ENCODE data around the gene UPK3A. TPM values are rescaled to one million over a fixed set of nuclear protein-coding genes. Genes with fewer than 3 reads are reported as not detected.

Gene UPK3A
- total and polyA plus RNA-seq, 10 of the 15 experiments (the other 5 are each of a cell fraction or from before 2014, with no cell fraction given) = not detected

DNA sequence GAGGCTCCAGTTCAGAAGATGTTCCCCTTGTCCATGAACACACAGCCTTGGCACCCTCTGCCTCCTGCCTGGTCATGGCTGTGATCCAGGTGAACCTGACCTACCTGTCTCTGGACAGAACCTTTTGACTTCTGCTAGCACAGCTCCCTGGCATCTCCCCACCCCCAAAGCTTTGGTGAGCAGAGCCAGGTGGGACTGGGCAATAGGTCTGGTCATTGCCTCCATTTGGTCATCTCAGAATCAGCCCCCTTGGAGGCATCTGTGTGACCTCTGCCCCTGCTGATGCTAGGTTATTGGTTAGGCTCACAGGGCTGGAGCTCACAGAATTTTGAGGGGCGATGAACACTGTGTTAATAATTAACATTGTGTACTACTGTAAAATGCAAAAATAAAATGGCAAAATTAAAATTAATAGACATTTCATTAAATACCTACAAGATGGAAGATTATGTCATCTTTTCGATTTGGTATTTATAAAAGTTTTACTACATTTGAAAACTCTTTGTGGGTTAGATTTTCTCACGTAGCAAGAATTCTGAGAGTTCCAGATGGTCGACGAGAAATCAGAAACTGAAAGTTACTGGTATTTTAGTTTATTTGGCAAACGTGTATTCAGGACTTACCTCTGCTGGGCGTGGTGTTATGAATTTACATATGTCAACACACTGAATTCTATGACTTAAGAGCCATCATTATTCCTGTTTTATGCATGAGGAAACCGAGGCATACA lies 35.8 kb upstream of the UPK3A start (continued):
- TF ChIP-seq, protein P1, sequence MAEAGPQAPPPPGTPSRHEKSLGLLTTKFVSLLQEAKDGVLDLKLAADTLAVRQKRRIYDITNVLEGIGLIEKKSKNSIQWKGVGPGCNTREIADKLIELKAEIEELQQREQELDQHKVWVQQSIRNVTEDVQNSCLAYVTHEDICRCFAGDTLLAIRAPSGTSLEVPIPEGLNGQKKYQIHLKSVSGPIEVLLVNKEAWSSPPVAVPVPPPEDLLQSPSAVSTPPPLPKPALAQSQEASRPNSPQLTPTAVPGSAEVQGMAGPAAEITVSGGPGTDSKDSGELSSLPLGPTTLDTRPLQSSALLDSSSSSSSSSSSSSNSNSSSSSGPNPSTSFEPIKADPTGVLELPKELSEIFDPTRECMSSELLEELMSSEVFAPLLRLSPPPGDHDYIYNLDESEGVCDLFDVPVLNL (IDR thresholded peaks at IDR 0.05; ENCODE audit: low read depth, low read length) = no peak
- TF ChIP-seq, protein P2, sequence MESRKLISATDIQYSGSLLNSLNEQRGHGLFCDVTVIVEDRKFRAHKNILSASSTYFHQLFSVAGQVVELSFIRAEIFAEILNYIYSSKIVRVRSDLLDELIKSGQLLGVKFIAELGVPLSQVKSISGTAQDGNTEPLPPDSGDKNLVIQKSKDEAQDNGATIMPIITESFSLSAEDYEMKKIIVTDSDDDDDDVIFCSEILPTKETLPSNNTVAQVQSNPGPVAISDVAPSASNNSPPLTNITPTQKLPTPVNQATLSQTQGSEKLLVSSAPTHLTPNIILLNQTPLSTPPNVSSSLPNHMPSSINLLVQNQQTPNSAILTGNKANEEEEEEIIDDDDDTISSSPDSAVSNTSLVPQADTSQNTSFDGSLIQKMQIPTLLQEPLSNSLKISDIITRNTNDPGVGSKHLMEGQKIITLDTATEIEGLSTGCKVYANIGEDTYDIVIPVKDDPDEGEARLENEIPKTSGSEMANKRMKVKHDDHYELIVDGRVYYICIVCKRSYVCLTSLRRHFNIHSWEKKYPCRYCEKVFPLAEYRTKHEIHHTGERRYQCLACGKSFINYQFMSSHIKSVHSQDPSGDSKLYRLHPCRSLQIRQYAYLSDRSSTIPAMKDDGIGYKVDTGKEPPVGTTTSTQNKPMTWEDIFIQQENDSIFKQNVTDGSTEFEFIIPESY (IDR thresholded peaks at IDR 0.05) = no peak

DNA sequence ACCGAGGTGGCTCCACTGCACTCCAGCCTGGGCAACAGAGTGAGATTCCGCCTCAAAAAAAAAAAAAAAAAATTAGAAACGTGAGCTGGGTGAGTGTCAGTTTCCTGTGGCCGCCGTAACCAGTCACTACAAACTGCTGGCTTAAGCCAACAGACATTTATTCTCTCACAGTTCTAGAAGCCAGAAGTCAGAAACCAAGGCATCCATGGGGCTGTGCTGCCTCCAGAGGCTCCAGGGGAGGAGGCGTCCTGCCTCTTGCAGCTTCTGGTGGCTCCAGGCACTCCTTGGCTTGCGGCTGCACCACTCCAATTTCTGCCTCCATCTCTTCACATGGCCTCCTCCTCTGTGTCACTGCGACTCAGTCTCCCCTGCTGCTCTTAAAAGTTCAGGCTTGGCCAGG lies 32.9 kb upstream of the UPK3A start:
- H3K4me2 ChIP-seq (ENCODE audit: control insufficient read depth, insufficient read depth) = no peak overlapping the region
- RAD21 ChIA-PET (ENCODE audit: unreplicated experiment) = interaction anchor here (0.5 kb wide), 1 partner anchor 426 kb away, joined by 4 read pairs; no protein-coding TSS in a partner anchor
- no peaks in the 10 kb centered on the region for H3K9me3 ChIP-seq (replicated peaks; ENCODE audit: control insufficient read depth, insufficient read depth, low read length)
- H3K27ac ChIP-seq (ENCODE audit: control insufficient read depth, insufficient read depth) = no peak overlapping the region
- no peaks in the 10 kb centered on the region for H3K79me2 ChIP-seq (ENCODE audit: control insufficient read depth, insufficient read depth, low read length)
- ATAC-seq (no peak), DNase-seq (ENCODE audit: low read depth, low spot score) (no peak), FAIRE-seq (no peak)
- H3K4me3 ChIP-seq = no peak overlapping the region
- CTCF ChIA-PET = no interaction called here
- POLR2A ChIA-PET = interaction anchor here (1.1 kb wide), 1 partner anchor 11 kb away, joined by 5 read pairs; no protein-coding TSS in a partner anchor
- in situ Hi-C loops (cut with MboI) (no loop called here), intact Hi-C loops (cut with micrococcal nuclease; ENCODE audit: unreplicated experiment) (no loop called here)
- TF ChIP-seq STAT1 (conservative IDR thresholded peaks at IDR 0.05) (no peak), LARP7 (IDR thresholded peaks at IDR 0.05) (no peak)
- no TSS peak for BruUV-seq (replicated peaks)
- H3K4me1 ChIP-seq (ENCODE audit: control insufficient read depth, insufficient read depth, low read length) = peaks cover 55% of the 10 kb centered on the region
- no peaks in the 10 kb centered on the region for H3K36me3 ChIP-seq (ENCODE audit: control insufficient read depth in 2 of 2, insufficient read depth in 2 of 2, low read length in 1 of 2)
- H3K27me3 ChIP-seq (replicated peaks in 1 of 2; ENCODE audit: control insufficient read depth in 2 of 2, insufficient read depth in 2 of 2, low read length in 1 of 2) = no peaks in the 10 kb centered on the region
- H4K20me1 ChIP-seq (ENCODE audit: control insufficient read depth, insufficient read depth) = no peaks in the 10 kb centered on the region
- H3K9ac ChIP-seq (ENCODE audit: control insufficient read depth, insufficient read depth, low read length) = no peak overlapping the region
- H2AFZ ChIP-seq (ENCODE audit: control insufficient read depth, low read depth, low read length) = no peak overlapping the region
- SMC1A ChIA-PET (ENCODE audit: uncharacterized antibody, unreplicated experiment) = interaction anchor here (0.8 kb wide), 1 partner anchor 16 kb away, joined by 3 read pairs; no protein-coding TSS in a partner anchor
- WGBS (ENCODE audit: insufficient coverage, insufficient replicate concordance, low lambda C conversion rate, missing lambda C conversion rate) = 98% methylated on average over 8 of the region's 8 CpGs
